Neural crest cell (in vitro differentiated cells): ENCODE measurements around the gene ILK. TPM values are rescaled to one million over a fixed set of nuclear protein-coding genes. Genes with fewer than 3 reads are reported as not detected.

ENCODE experiments used
- DNase-seq: peaks from one replicate; pipeline ENCODE4 v3.0.0; 2021; ENCODE audit warnings: low read depth, mixed read lengths, low spot score
- H3K27ac Mint-ChIP-seq: one replicate; pipeline ENCODE4 v1.8.0; 2021; ENCODE audit warnings: mild to moderate bottlenecking, mixed read lengths; ENCODE audit not compliant: unreplicated experiment
- H3K27me3 Mint-ChIP-seq: 2 replicates; pipeline ENCODE4 v1.8.0; 2021; ENCODE audit warnings: low read depth, mild to moderate bottlenecking, mixed read lengths
- H3K36me3 Mint-ChIP-seq: 2 replicates; pipeline ENCODE4 v1.8.0; 2021; ENCODE audit warnings: low read depth, mild to moderate bottlenecking, mixed read lengths
- H3K4me1 Mint-ChIP-seq: 2 replicates; pipeline ENCODE4 v1.8.0; 2021; ENCODE audit warnings: mixed read lengths
- H3K4me3 Mint-ChIP-seq: one replicate; pipeline ENCODE4 v1.8.0; 2021; ENCODE audit warnings: mild to moderate bottlenecking, mixed read lengths
- H3K9me3 Mint-ChIP-seq: 2 replicates; pipeline ENCODE4 v1.8.0; 2021; ENCODE audit warnings: mixed read lengths
- total RNA-seq: library from RNA; stranded (reverse); gene quantifications from 2 replicates; pipeline ENCODE4 v1.2.1, GENCODE V29; 2021
- TF ChIP-seq, protein P1 (sequence below): fragments of 200-600 bp; sonication (generic); conservative IDR thresholded peaks from 2 replicates; pipeline ENCODE4 v1.5.0; 2021; ENCODE audit warnings: antibody characterized with exemption, mild to moderate bottlenecking

The ILK gene
- total RNA-seq, 1 donor from 2014 or later = 121 TPM

DNA sequence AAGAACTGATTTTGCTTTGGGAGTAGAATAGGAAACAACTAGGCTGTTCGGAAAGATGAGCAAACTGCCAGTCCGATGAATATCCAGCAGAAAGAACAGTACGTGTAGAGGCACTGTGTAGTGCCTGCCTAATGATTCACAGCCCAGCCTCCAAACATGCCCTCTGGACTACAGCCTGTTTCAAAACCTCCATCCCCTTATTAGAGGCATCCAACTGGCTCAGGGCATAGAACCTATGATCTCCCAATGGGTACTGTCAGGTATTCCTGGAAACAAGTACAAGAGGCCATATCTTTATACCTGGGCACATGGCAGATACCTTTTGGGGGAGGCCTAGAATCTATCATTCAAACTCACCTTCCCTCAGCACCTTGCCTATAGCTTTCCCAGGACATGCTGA lies 5.0 kb upstream of the ILK start:
- Mint-ChIP-seq H3K9me3 (no peaks in the 10 kb centered on the region), H3K36me3 (peaks cover 20% of the 10 kb centered on the region), H3K27me3 (no peaks in the 10 kb centered on the region), H3K4me1 (peaks cover 15% of the 10 kb centered on the region), H3K27ac (no peak overlapping the region), H3K4me3 (peak overlapping the region; percentile 50)
- TF ChIP-seq, protein P1, sequence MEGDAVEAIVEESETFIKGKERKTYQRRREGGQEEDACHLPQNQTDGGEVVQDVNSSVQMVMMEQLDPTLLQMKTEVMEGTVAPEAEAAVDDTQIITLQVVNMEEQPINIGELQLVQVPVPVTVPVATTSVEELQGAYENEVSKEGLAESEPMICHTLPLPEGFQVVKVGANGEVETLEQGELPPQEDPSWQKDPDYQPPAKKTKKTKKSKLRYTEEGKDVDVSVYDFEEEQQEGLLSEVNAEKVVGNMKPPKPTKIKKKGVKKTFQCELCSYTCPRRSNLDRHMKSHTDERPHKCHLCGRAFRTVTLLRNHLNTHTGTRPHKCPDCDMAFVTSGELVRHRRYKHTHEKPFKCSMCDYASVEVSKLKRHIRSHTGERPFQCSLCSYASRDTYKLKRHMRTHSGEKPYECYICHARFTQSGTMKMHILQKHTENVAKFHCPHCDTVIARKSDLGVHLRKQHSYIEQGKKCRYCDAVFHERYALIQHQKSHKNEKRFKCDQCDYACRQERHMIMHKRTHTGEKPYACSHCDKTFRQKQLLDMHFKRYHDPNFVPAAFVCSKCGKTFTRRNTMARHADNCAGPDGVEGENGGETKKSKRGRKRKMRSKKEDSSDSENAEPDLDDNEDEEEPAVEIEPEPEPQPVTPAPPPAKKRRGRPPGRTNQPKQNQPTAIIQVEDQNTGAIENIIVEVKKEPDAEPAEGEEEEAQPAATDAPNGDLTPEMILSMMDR = no peak
- DNase-seq = no peak

DNA sequence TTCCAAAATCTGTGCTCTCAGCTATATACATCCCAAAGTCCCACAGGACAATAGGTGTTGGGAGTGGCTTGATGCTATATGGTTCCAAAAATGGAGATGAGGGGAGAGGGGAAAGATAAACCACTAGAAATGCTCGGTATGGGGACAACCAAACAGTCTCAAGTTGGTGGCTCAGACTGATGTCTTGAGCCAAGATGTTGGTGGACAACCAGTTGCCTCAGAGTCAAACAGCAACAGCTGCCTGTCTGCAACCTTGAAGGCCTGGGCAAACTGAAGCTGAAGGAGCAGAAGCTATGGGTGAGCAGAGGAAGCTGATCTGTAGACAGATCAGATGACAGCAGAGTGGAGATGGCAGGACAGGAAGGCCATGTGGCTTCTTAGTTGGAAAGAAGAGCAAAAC lies 4.1 kb upstream of the ILK start:
- no peak overlapping the region for H3K27ac Mint-ChIP-seq

DNA sequence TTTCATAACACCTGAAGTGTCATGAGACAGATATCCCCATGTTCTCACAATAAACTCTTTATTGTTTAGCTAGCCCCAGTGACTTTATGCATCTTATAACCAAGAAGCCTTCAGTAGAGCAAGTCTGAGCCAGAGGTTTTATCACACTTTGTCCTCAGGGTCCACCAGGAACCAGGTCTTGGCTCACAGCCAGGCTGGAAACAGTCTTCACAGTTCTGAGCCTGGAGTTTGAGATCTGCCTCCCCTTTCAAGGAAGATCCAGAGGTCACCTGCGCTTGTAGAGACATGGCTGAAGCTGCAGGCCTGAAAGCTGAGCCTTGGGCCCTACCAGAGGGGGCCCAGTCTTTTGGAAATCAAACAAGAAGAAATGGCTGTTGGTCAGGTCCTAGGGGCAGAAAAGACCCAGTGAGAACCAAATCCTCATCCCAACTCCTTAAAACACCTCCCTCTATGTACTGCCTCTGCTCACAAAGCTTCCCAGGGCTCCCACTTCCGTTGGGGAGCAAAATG lies 3.6 kb upstream of the ILK start:
- Mint-ChIP-seq H3K27me3 (no peaks in the 10 kb centered on the region), H3K36me3 (peaks cover 16% of the 10 kb centered on the region), H3K9me3 (no peaks in the 10 kb centered on the region), H3K4me3 (peak overlapping the region; percentile 50), H3K4me1 (peaks cover 15% of the 10 kb centered on the region), H3K27ac (no peak overlapping the region)
- TF ChIP-seq, protein P1 = no peak
- DNase-seq = no peak

More for the DNA sequence above, 4.1 kb upstream of the ILK start:
- peaks cover 15% of the 10 kb centered on the region for H3K4me1 Mint-ChIP-seq
- peak overlapping the region; percentile 50 for H3K4me3 Mint-ChIP-seq
- no peaks in the 10 kb centered on the region for H3K27me3 Mint-ChIP-seq
- peaks cover 17% of the 10 kb centered on the region for H3K36me3 Mint-ChIP-seq
- TF ChIP-seq, protein P1 = no peak
- no peak for DNase-seq
- no peaks in the 10 kb centered on the region for H3K9me3 Mint-ChIP-seq

DNA sequence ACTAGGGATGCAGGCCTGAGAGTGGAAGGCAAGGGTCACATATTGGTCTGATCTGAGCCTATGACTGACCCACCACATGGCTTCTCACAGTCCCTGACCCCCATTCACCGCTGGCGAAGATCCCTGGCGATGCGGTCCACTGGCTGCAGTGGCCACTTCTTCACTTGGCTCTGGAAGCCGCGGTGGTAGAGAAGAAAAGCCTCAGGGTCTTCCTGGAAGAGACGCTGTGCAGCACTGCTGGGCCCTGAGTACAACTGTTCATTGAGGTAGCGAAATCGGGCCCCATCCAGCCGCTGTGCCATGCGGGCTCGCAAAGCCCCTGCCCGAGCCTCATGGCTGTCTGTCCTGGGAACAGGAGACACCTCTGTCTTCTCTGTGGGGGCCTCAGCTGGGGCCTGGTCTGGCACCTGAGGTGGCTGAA lies 2.5 kb upstream of the ILK start:
- H3K9me3 Mint-ChIP-seq = no peaks in the 10 kb centered on the region
- H3K27me3 Mint-ChIP-seq = no peaks in the 10 kb centered on the region
- no peak overlapping the region for H3K4me3 Mint-ChIP-seq

DNA sequence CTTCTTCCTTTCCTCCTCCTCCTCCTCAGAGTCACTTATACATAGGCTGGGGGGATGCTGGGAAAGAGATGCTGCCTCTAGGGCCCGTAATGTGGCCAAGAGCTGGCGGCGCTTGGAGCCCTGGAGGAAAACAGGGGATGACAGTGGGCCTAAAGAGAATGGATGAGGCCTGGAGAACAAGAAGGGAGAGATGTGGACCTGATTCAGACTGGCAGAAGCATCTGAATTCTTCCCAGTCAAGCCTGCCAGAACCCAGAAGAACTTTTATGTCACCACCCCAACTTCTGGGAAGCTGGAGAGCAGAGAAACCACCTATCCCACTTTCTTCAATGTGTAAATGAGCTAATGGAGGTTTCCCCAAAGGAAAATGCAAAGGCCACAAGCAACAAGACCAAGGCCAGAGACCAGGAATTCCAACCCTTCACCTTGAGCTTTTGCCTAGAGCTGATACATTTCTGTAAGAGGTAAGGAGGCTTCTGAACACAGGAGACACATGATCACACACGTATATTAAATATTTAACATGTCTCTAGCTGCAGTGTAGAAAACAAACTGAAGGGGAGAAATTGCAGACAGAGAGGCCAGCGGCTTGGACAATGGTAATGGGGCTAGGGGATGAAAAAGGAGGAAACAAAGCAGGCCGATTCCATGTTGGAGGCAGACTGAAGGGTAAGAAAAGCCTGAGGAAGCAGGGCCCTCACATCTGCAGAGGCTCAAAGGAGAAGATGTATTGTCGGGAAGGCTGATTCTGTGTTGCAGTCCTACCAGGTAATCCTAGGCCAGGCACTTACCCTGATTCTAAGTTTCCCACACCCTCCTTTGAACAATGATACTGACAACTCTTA lies 1.3 kb upstream of the ILK start:
- H3K4me1 Mint-ChIP-seq = peaks cover 22% of the 10 kb centered on the region
- H3K36me3 Mint-ChIP-seq = peaks cover 16% of the 10 kb centered on the region
- TF ChIP-seq, protein P1 = no peak
- H3K4me3 Mint-ChIP-seq = no peak overlapping the region
- no peaks in the 10 kb centered on the region for H3K9me3 Mint-ChIP-seq
- DNase-seq = no peak
- no peaks in the 10 kb centered on the region for H3K27me3 Mint-ChIP-seq
- H3K27ac Mint-ChIP-seq = no peak overlapping the region

More for the DNA sequence above, 2.5 kb upstream of the ILK start:
- DNase-seq = no peak
- H3K27ac Mint-ChIP-seq = no peak overlapping the region
- TF ChIP-seq, protein P1 = no peak
- H3K36me3 Mint-ChIP-seq = peaks cover 16% of the 10 kb centered on the region
- peaks cover 16% of the 10 kb centered on the region for H3K4me1 Mint-ChIP-seq
